ENCODE data around the gene PAN2.
"Not testable (repeated sequence)": the region's sequence is repeated elsewhere in the genome, so short reads cannot be mapped to it uniquely, and the experiment has no call there.

PAN2 gene

GRCh38 chr12:56333679-56334489 lies at the start of gene PAN2:
PAN2 (minus strand) TSS chr12:56334000; CDS start chr12:56333094, 906 bp downstream.
- DNase-seq: peak; percentile 95

- DNase-seq: no peak
These were observed 48.8 kb upstream of the PAN2 start for GRCh38 chr12:56382611-56383010.

- no peak for DNase-seq
These were observed 44.2 kb upstream of the PAN2 start for GRCh38 chr12:56377989-56378316.

GRCh38 chr12:56377310-56377988 lies 43.6 kb upstream of the PAN2 start:
- no peak for DNase-seq

GRCh38 chr12:56375598-56376434 lies 42.0 kb upstream of the PAN2 start:
- no peak for DNase-seq

- DNase-seq: no peak
These were observed 41.2 kb upstream of the PAN2 start for GRCh38 chr12:56374726-56375597.

GRCh38 chr12:56373515-56373914 lies 39.7 kb upstream of the PAN2 start:
- DNase-seq: no peak

- no peak for DNase-seq
These were observed 33.1 kb upstream of the PAN2 start for GRCh38 chr12:56366948-56367347.

- no peak for DNase-seq
These were observed 28.6 kb upstream of the PAN2 start, which contains the start of gene APOF for GRCh38 chr12:56362130-56363059. APOF (minus strand) TSS chr12:56362857; CDS start chr12:56362745, 112 bp downstream.

GRCh38 chr12:56361487-56362129 lies 27.8 kb upstream of the PAN2 start:
- no peak for DNase-seq

GRCh38 chr12:56359851-56360767 lies 26.3 kb upstream of the PAN2 start, which contains the start of gene STAT2:
STAT2 (minus strand) TSS chr12:56360107; CDS start chr12:56356571, 3,536 bp downstream.
- peak; percentile 99 for DNase-seq

- no peak for DNase-seq
These were observed 25.2 kb upstream of the PAN2 start for GRCh38 chr12:56358836-56359532.

GRCh38 chr12:56351325-56351724 lies 17.5 kb upstream of the PAN2 start:
- DNase-seq: no peak

- no peak for DNase-seq
These were observed 16.9 kb upstream of the PAN2 start for GRCh38 chr12:56350662-56351061.

- no peak for DNase-seq
These were observed 15.0 kb upstream of the PAN2 start for GRCh38 chr12:56348776-56349175.

GRCh38 chr12:56347255-56347654 lies 13.5 kb upstream of the PAN2 start:
- not testable (repeated sequence) for DNase-seq

- DNase-seq: peak; percentile 8
These were observed 12.9 kb upstream of the PAN2 start for GRCh38 chr12:56346675-56347074.

- DNase-seq: not testable (repeated sequence)
These were observed 8.5 kb upstream of the PAN2 start for GRCh38 chr12:56342290-56342689.

GRCh38 chr12:56341616-56342015 lies 7.8 kb upstream of the PAN2 start:
- DNase-seq: no peak

Data from stimulated activated CD4-positive, alpha-beta T cell treated with anti-CD3 and anti-CD28 coated beads, Interleukin-4, amount 100 ng/mL, for 24 hours (primary cell).